A673 (cell line): ENCODE measurements around the gene LRRTM3.

Source experiments
- CTCF ChIP-seq: fragments of 300-800, 200-600 bp; sonication (generic); conservative IDR thresholded peaks from 2 replicates; pipeline ENCODE4 v1.5.1; 2017; ENCODE audit warnings: low read depth, mild to moderate bottlenecking, antibody characterized with exemption, low read length, moderate library complexity, mixed read lengths
- EZH2 ChIP-seq: fragments of 200-600 bp; sonication (generic); IDR thresholded peaks from 2 replicates; pipeline ENCODE4 v1.6.1; 2017; ENCODE audit warnings: borderline replicate concordance, low read depth, mild to moderate bottlenecking, mixed read lengths, antibody characterized with exemption, low read length; ENCODE audit not compliant: poor library complexity, severe bottlenecking

GRCh38 chr10:66980246-66980815, 54.5 kb downstream of the LRRTM3 start:
- TF ChIP-seq CTCF (no peak), EZH2 (no peak)
